H1 (cell line): ENCODE data around the gene SCG5. TPM values are rescaled to one million over a fixed set of nuclear protein-coding genes. Genes with fewer than 3 reads are reported as not detected.

Source experiments
- CTCF ChIA-PET: fragments of 300-600 bp; sonication (Branson Sonifier 250); formaldehyde crosslinking; loops from one replicate; lab custom pipeline; 2021; ENCODE audit not compliant: partially characterized antibody; lab: Charles Lee
- POLR2A ChIA-PET: fragments of 300-600 bp; sonication (Branson Sonifier 250); formaldehyde crosslinking; loops from one replicate; lab custom pipeline; 2021; ENCODE audit warnings: inconsistent platforms; ENCODE audit not compliant: partially characterized antibody; lab: Charles Lee
- DNase-seq, 2 experiments: peaks; one replicate each; pipeline versions ENCODE4 v3.0.0 to v3.0.0-alpha.2; 2010 to 2022; ENCODE audit warnings: low spot score in 2 of 2, low read depth in 1 of 2, mixed read lengths in 1 of 2
- FAIRE-seq: peaks from 2 replicates; lab custom pipeline; 2011; peaks lifted over from hg19 to GRCh38; lab: Jason Lieb, UNC
- H2AFZ ChIP-seq: 2 replicates; pipeline ENCODE4 v1.8.1; 2012; ENCODE audit warnings: low read length, inconsistent platforms
- H2AK5ac ChIP-seq: 2 replicates; pipeline ENCODE4 v1.6.1; 2013; ENCODE audit warnings: low read depth, low read length
- H2BK120ac ChIP-seq: replicated peaks from 2 replicates; pipeline ENCODE3; 2013; ENCODE audit warnings: low read depth, low read length, inconsistent platforms
- H2BK12ac ChIP-seq: 2 replicates; pipeline ENCODE4 v1.6.1; 2013; ENCODE audit warnings: low read depth, low read length
- H2BK15ac ChIP-seq: 2 replicates; pipeline ENCODE4 v1.6.1; 2013; ENCODE audit warnings: low read length
- H2BK20ac ChIP-seq: 2 replicates; pipeline ENCODE4 v1.6.1; 2013; ENCODE audit warnings: low read length
- H2BK5ac ChIP-seq: 2 replicates; pipeline ENCODE4 v1.6.1; 2013; ENCODE audit warnings: low read depth, low read length
- H3K14ac ChIP-seq: 2 replicates; pipeline ENCODE4 v1.6.1; 2013; ENCODE audit warnings: inconsistent platforms; ENCODE audit not compliant: insufficient read length
- H3K18ac ChIP-seq: 2 replicates; pipeline ENCODE4 v1.6.1; 2013; ENCODE audit warnings: low read length; ENCODE audit errors: extremely low read depth
- H3K23ac ChIP-seq: 2 replicates; pipeline ENCODE4 v1.6.1; 2013; ENCODE audit warnings: inconsistent platforms; ENCODE audit not compliant: insufficient read length
- H3K23me2 ChIP-seq: 2 replicates; pipeline ENCODE4 v1.6.1; 2013; ENCODE audit warnings: low read depth, low read length
- H3K27ac ChIP-seq: 2 replicates; pipeline ENCODE4 v1.6.1; 2011; ENCODE audit warnings: low read depth, low read length, inconsistent platforms
- H3K27me3 ChIP-seq, 4 experiments: replicated peaks in 1 of 4; 1 replicate in 1 of 4; 2 replicates in 3 of 4; pipeline versions ENCODE4 v1.6.1 to v1.8.1; 2011 to 2013; ENCODE audit warnings: low read length in 3 of 4, mild to moderate bottlenecking in 3 of 4, inconsistent platforms in 2 of 4, mixed read lengths in 2 of 4, moderate library complexity in 1 of 4; ENCODE audit not compliant: control insufficient read depth in 3 of 4, insufficient read depth in 3 of 4; ENCODE audit errors: extremely low read depth in 1 of 4
- H3K36me3 ChIP-seq, 4 experiments: 2 replicates each; pipeline versions ENCODE4 v1.6.1 to v1.8.1; 2011 to 2013; ENCODE audit warnings: mild to moderate bottlenecking in 4 of 4, low read length in 3 of 4, moderate library complexity in 2 of 4, control low read depth in 1 of 4, inconsistent platforms in 1 of 4; ENCODE audit not compliant: insufficient read depth in 4 of 4, control insufficient read depth in 2 of 4
- H3K4ac ChIP-seq: replicated peaks from 2 replicates; pipeline ENCODE3; 2013; ENCODE audit warnings: low read length, low read depth, mixed read lengths, inconsistent platforms; ENCODE audit not compliant: insufficient read length
- H3K4me1 ChIP-seq, 4 experiments: replicated peaks in 1 of 4; 1 replicate in 1 of 4; 2 replicates in 3 of 4; pipeline versions ENCODE4 v1.6.1 to v1.8.1; 2011 to 2013; ENCODE audit warnings: low read length in 3 of 4, inconsistent platforms in 2 of 4, mixed read lengths in 1 of 4; ENCODE audit not compliant: insufficient read depth in 4 of 4, control insufficient read depth in 3 of 4
- H3K4me2 ChIP-seq, 2 experiments: 2 replicates each; pipeline versions ENCODE4 v1.6.1 to v1.8.1; 2011 to 2013; ENCODE audit warnings: low read depth in 2 of 2, low read length in 2 of 2, control low read depth in 1 of 2, inconsistent platforms in 1 of 2, mild to moderate bottlenecking in 1 of 2; ENCODE audit not compliant: insufficient read depth in 1 of 2
- H3K4me3 ChIP-seq, 4 experiments: fragments of 200-600, 300-600 bp in 1 of 4; sonication (generic), shearing (Covaris generic), sonication (Bioruptor Twin) in 1 of 4; 2 replicates each; pipeline versions ENCODE4 v1.5.1 to v1.8.1; 2011 to 2016; ENCODE audit warnings: low read length in 4 of 4, low read depth in 3 of 4, control low read depth in 2 of 4, inconsistent platforms in 2 of 4, mild to moderate bottlenecking in 2 of 4, mixed read lengths in 1 of 4, moderate library complexity in 1 of 4; ENCODE audit not compliant: insufficient read depth in 2 of 4; ENCODE audit errors: extremely low read depth in 1 of 4
- H3K56ac ChIP-seq: replicated peaks from 2 replicates; pipeline ENCODE3; 2013; ENCODE audit warnings: low read depth, mild to moderate bottlenecking, mixed read lengths, low read length, inconsistent platforms; ENCODE audit not compliant: insufficient read length
- H3K79me1 ChIP-seq: 2 replicates; pipeline ENCODE4 v1.6.1; 2013; ENCODE audit warnings: low read depth, low read length, control low read depth
- H3K79me2 ChIP-seq, 2 experiments: 2 replicates each; pipeline versions ENCODE4 v1.6.1 to v1.8.1; 2012 to 2013; ENCODE audit warnings: low read length in 2 of 2, mild to moderate bottlenecking in 2 of 2, inconsistent platforms in 1 of 2; ENCODE audit not compliant: insufficient read depth in 2 of 2, control insufficient read depth in 1 of 2
- H3K9ac ChIP-seq, 4 experiments: replicated peaks in 1 of 4; 1 replicate in 1 of 4; 2 replicates in 3 of 4; pipeline versions ENCODE4 v1.6.1 to v1.8.1; 2011 to 2013; ENCODE audit warnings: low read depth in 3 of 4, low read length in 3 of 4, control low read depth in 2 of 4, mild to moderate bottlenecking in 2 of 4, moderate library complexity in 2 of 4, inconsistent platforms in 1 of 4; ENCODE audit errors: extremely low read depth in 1 of 4
- H3K9me3 ChIP-seq, 2 experiments: 2 replicates each; pipeline versions ENCODE4 v1.6.1 to v1.8.1; 2012 to 2013; ENCODE audit warnings: mild to moderate bottlenecking in 2 of 2, moderate library complexity in 2 of 2, control low read depth in 1 of 2, inconsistent platforms in 1 of 2, low read depth in 1 of 2, low read length in 1 of 2, mixed read lengths in 1 of 2; ENCODE audit not compliant: insufficient read depth in 2 of 2
- H4K20me1 ChIP-seq, 2 experiments: replicated peaks in 1 of 2; 2 replicates each; pipeline versions ENCODE3 to v1.8.1; 2011 to 2013; ENCODE audit warnings: inconsistent platforms in 2 of 2, low read length in 2 of 2, mild to moderate bottlenecking in 1 of 2; ENCODE audit not compliant: insufficient read depth in 2 of 2, control insufficient read depth in 1 of 2
- H4K5ac ChIP-seq: 2 replicates; pipeline ENCODE4 v1.6.1; 2013; ENCODE audit warnings: low read length, low read depth, mixed read lengths, inconsistent platforms; ENCODE audit not compliant: insufficient read length
- H4K8ac ChIP-seq: 2 replicates; pipeline ENCODE4 v1.8.0; 2013; ENCODE audit warnings: mild to moderate bottlenecking, moderate library complexity, low read length, inconsistent platforms; ENCODE audit not compliant: insufficient read depth; ENCODE audit errors: extremely low read depth
- H4K91ac ChIP-seq: replicated peaks from 2 replicates; pipeline ENCODE3; 2013; ENCODE audit warnings: low read length, mixed read lengths, inconsistent platforms; ENCODE audit not compliant: insufficient read length
- BRCA1 ChIP-seq: IDR thresholded peaks from 2 replicates; pipeline ENCODE4 v1.6.1; 2012; ENCODE audit warnings: low read depth, low read length, improper control_type of control experiment
- CHD1 ChIP-seq: IDR thresholded peaks from 2 replicates; pipeline ENCODE4 v1.6.1; 2012; ENCODE audit warnings: low read depth, low read length, improper control_type of control experiment
- CTBP2 ChIP-seq: IDR thresholded peaks from 2 replicates; pipeline ENCODE4 v1.7.0; 2011; ENCODE audit warnings: borderline replicate concordance, mild to moderate bottlenecking, moderate library complexity, mixed read lengths, low read length; ENCODE audit not compliant: insufficient read depth, insufficient read length
- EGR1 ChIP-seq: IDR thresholded peaks from 2 replicates; pipeline ENCODE4 v1.6.1; 2011; ENCODE audit warnings: low read depth, low read length, borderline replicate concordance
- GABPA ChIP-seq: IDR thresholded peaks from 2 replicates; pipeline ENCODE4 v1.6.1; 2011; ENCODE audit warnings: mild to moderate bottlenecking, low read length, moderate library complexity, borderline replicate concordance; ENCODE audit not compliant: insufficient read depth
- HDAC6 ChIP-seq: IDR thresholded peaks from one replicate; pipeline ENCODE4 v1.7.1; 2012; ENCODE audit warnings: low read depth, mild to moderate bottlenecking, inconsistent platforms, low read length, moderate library complexity
- POLR2A ChIP-seq, 2 experiments: IDR thresholded peaks; 1 replicate in 1 of 2; 2 replicates in 1 of 2; pipeline ENCODE4 v1.6.1; 2011; ENCODE audit warnings: low read depth in 2 of 2, low read length in 2 of 2, mild to moderate bottlenecking in 2 of 2; ENCODE audit errors: control extremely low read depth in 1 of 2
- SP2 ChIP-seq: IDR thresholded peaks from 2 replicates; pipeline ENCODE4 v1.6.1; 2012; ENCODE audit warnings: mild to moderate bottlenecking, low read length, inconsistent platforms
- TAF7 ChIP-seq: optimal IDR thresholded peaks from 2 replicates; pipeline ENCODE3; 2011; ENCODE audit warnings: low read depth, mild to moderate bottlenecking, inconsistent platforms, low read length, moderate library complexity, borderline replicate concordance
- TBP ChIP-seq: IDR thresholded peaks from 2 replicates; pipeline ENCODE4 v1.6.1; 2011; ENCODE audit warnings: low read depth, low read length, improper control_type of control experiment
- YY1 ChIP-seq: IDR thresholded peaks from 2 replicates; pipeline ENCODE4 v1.6.1; 2011; ENCODE audit warnings: low read depth, mild to moderate bottlenecking, low read length
- WGBS, 2 experiments: shearing (Covaris generic) in 1 of 2; methylation state at CpG; one replicate each; pipeline versions ENCODE4 v1.1.6 to v1.1.7; 2013 to 2015; ENCODE audit warnings: low lambda C conversion rate in 2 of 2, mixed read lengths in 2 of 2, inconsistent platforms in 1 of 2, low coverage in 1 of 2, missing lambda C conversion rate in 1 of 2; ENCODE audit not compliant: insufficient replicate concordance in 2 of 2, insufficient coverage in 1 of 2, insufficient read length in 1 of 2; ENCODE audit errors: extremely low coverage in 1 of 2, missing lambda C conversion rate in 1 of 2; 5-methylcytosine and 5-hydroxymethylcytosine counted together
- polyA plus RNA-seq, 7 experiments: library from polyadenylated mRNA; depleted of rRNA in 3 of 7; stranded (reverse) in 5 of 7; unstranded in 2 of 7; fragments of >200 nt in 5 of 7; fragments of 200-250 nt in 2 of 7; gene quantifications; 1 replicate in 5 of 7; 2 replicates in 1 of 7; 4 replicates in 1 of 7; pipeline versions ENCODE4 v1.2.1 to v1.2.3, GENCODE V29; 2011 to 2013; ENCODE audit warnings: missing spikeins in 2 of 7, mixed read lengths in 2 of 7
- total RNA-seq: library from RNA; stranded (reverse); fragmentation: NEBNext Ultra II Directional; extraction: Animal tissue kit (Norgen Biotek cat#: 25700); gene quantifications from 2 replicates; pipeline ENCODE4 v1.2.1, GENCODE V29; 2021
- TF ChIP-seq, protein P1 (sequence below), 3 experiments: IDR thresholded peaks; 1 replicate in 2 of 3; 2 replicates in 1 of 3; pipeline versions ENCODE4 v1.5.1 to v1.6.1; 2011; ENCODE audit warnings: low read length in 3 of 3, mild to moderate bottlenecking in 3 of 3, inconsistent platforms in 2 of 3, low read depth in 1 of 3, moderate library complexity in 1 of 3; ENCODE audit not compliant: insufficient read depth in 1 of 3; ENCODE audit errors: control extremely low read depth in 1 of 3
- TF ChIP-seq, protein P2 (sequence below): IDR thresholded peaks from 2 replicates; pipeline ENCODE4 v1.6.1; 2012; ENCODE audit warnings: inconsistent platforms

The SCG5 gene
- total and polyA plus RNA-seq, 2 of the 8 experiments (the other 6 are each of a cell fraction or from before 2014, with no cell fraction given) = 18.7 to 19.9 TPM

DNA sequence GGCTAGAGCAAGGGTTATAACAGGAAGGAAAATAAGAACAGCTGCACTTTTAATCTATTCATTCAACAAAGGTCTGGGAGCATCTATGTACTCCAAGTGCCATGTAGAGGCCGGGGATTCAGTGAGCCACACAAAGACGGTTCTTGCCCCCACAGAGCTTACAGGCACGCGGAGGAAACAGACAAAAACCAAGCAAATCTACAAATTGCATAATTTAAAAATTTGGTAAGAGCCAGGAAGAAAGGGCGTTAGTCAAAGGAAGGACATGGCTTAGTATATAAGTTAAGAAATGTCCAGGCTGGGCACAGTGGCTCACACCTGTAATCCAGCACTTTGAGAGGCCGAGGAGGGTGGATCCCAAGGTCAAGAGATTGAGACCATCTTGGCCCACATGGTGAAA is 65.9 kb downstream of the SCG5 start:
- ChIA-PET POLR2A (no interaction called here), CTCF (no interaction called here)
- Histone ChIP-seq H3K4me2 (no peak overlapping the region), H3K4ac (no peak overlapping the region), H3K79me1 (no peaks in the 10 kb centered on the region), H2BK120ac (no peak overlapping the region), H4K5ac (no peak overlapping the region), H3K18ac (no peak overlapping the region), H3K36me3 (no peaks in the 10 kb centered on the region), H3K23me2 (no peaks in the 10 kb centered on the region), H3K9ac (no peak overlapping the region), H2BK15ac (no peak overlapping the region), H3K14ac (no peak overlapping the region), H2AFZ (no peak overlapping the region), H3K23ac (no peak overlapping the region), H2BK20ac (no peak overlapping the region), H3K9me3 (no peaks in the 10 kb centered on the region), H3K56ac (no peak overlapping the region), H2BK12ac (no peak overlapping the region), H3K79me2 (no peaks in the 10 kb centered on the region), H3K27ac (no peak overlapping the region), H3K27me3 (peaks cover 0 to 1% (median 0%) of the 10 kb centered on the region in 4 experiments; a peak in 1 of 7 replicates), H2AK5ac (no peak overlapping the region), H2BK5ac (no peak overlapping the region), H3K4me1 (no peaks in the 10 kb centered on the region), H4K8ac (no peak overlapping the region), H4K91ac (no peak overlapping the region), H4K20me1 (no peaks in the 10 kb centered on the region), H3K4me3 (no peak overlapping the region)
- 75% methylated on average over 6 of the region's 6 CpGs; no CpG with 5 or more reads in 1 of the 2 experiments for WGBS, 2 experiments
- FAIRE-seq = no peak
- no peak for DNase-seq
- TF ChIP-seq POLR2A (IDR thresholded peaks at IDR 0.05; ENCODE audit: control extremely low read depth in 1 of 2, low read depth in 2 of 2, low read length in 2 of 2) (no peak), CHD1 (no peak), YY1 (no peak), CTBP2 (no peak), TBP (no peak), EGR1 (no peak), BRCA1 (no peak), HDAC6 (no peak), TAF7 (no peak), GABPA (no peak), SP2 (no peak)
- TF ChIP-seq, protein P1, sequence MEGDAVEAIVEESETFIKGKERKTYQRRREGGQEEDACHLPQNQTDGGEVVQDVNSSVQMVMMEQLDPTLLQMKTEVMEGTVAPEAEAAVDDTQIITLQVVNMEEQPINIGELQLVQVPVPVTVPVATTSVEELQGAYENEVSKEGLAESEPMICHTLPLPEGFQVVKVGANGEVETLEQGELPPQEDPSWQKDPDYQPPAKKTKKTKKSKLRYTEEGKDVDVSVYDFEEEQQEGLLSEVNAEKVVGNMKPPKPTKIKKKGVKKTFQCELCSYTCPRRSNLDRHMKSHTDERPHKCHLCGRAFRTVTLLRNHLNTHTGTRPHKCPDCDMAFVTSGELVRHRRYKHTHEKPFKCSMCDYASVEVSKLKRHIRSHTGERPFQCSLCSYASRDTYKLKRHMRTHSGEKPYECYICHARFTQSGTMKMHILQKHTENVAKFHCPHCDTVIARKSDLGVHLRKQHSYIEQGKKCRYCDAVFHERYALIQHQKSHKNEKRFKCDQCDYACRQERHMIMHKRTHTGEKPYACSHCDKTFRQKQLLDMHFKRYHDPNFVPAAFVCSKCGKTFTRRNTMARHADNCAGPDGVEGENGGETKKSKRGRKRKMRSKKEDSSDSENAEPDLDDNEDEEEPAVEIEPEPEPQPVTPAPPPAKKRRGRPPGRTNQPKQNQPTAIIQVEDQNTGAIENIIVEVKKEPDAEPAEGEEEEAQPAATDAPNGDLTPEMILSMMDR (IDR thresholded peaks at IDR 0.05; ENCODE audit: control extremely low read depth in 1 of 3, insufficient read depth in 1 of 3, low read depth in 1 of 3, low read length in 3 of 3) = no peak
- TF ChIP-seq, protein P2, sequence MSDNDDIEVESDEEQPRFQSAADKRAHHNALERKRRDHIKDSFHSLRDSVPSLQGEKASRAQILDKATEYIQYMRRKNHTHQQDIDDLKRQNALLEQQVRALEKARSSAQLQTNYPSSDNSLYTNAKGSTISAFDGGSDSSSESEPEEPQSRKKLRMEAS = no peak
